Activated naive CD4-positive, alpha-beta T cell (primary cell): ENCODE data around the gene SLBP.

Experiments
- DNase-seq, 4 experiments: peaks; one replicate each; lab custom pipeline; 2025; lab: John Stamatoyannopoulos, UW

SLBP gene

DNA sequence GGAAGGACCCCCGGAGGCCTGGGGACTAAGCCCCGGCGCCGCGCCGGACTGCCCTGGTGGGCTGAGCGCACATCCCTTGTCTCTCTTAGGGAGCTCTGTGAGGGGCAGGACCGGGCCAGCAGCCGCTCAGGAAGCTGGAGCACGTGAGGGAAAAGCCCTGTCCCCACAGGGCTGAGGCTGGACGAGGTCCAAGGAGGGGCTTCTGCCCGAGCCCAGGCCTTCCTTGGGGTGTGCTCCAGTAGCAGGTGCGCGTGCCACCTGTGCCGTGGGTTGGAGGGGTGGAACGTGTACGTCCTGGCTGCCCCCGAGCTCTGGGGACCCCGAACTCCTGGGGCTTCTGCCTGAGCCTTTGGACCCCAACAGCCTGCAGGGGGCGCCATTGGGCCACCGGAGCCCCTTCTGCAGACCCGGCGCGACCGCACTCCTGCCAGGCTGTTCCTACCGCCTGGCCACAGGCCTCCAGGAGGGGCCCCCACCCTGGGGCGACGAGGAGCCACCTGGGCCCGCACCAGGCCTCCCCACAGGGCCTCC is 36.4 kb upstream of the SLBP start:
- peak; percentile 57 to 76 (median 68) for DNase-seq

- DNase-seq, result no peak
Measured at GRCh38 chr4:1747603-1747967, 35.5 kb upstream of the SLBP start.

GRCh38 chr4:1746919-1747602 is 34.9 kb upstream of the SLBP start:
- DNase-seq, result no peak

- DNase-seq, result peak; percentile 39 to 73 (median 65)
Measured at GRCh38 chr4:1746265-1746691, 34.2 kb upstream of the SLBP start.

GRCh38 chr4:1745697-1746096 is 33.6 kb upstream of the SLBP start:
- DNase-seq, result no peak

- no peak for DNase-seq
Measured at GRCh38 chr4:1745165-1745564, 33.0 kb upstream of the SLBP start.

DNA sequence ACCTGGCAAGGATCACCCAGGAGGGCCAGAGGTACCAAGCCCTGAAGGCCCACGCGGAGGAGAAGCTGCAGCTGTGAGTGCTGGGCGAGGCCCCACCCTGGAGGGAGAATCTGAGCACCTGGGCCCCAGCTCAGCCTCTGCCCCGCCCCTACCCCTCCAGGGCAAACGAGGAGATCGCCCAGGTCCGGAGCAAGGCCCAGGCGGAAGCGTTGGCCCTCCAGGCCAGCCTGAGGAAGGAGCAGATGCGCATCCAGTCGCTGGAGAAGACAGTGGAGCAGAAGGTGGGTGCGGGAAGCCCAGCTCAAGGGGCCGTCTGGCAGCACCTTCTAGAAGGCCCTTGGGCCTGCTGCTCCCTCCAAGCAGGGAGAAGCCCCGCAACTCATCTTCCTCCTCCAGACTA is 32.4 kb upstream of the SLBP start:
- no peak for DNase-seq

DNA sequence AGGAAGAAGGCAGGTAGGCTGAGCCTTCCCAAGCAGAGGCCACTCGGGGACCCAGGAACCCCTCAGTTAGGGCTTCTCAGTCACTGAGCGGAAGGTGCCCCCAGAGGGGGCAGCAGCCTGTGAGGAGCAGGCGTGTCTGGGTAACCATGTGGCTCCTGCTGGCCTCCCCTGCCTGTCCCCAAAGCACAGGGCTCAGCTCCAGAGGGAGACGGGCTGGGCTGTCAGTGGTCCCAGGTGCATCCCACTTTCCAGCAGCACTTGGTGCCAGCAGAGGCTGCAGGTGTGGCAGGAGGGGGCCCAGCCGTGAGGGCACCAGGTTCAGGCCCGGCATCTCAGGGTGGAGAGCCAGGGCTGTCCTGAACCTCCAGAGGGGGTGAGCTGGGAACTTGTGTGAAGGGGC is 31.9 kb upstream of the SLBP start:
- DNase-seq, result no peak

GRCh38 chr4:1743551-1743950 is 31.4 kb upstream of the SLBP start:
- DNase-seq, result no peak

GRCh38 chr4:1741208-1741607 is 29.1 kb upstream of the SLBP start:
- DNase-seq, result no peak

DNA sequence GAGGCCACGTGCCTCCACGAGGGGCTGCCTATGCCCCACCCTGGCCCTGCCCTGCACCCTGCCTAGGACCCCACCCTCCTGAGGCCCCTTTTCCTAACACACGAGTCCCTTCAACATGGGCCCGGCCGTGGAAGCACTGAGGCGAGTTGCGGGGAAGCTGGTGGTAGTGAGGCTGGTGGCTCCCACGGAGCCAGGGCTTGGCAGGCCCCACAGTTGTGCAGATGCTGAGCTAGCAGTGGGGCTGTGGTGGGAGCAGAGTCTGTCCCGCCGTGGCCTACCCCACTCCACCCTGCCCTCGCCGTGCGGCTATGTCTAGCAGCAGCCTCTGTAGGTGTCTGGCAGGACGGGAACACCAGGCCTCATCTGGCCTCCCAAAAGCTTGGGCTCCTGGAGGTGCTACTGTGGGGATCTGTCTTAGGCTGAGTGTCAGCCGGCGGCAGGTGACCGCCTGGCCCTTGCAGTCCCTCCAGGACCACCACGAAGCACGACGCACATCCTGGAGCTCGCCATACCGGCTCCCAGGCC is 28.0 kb upstream of the SLBP start:
- DNase-seq, result no peak

DNA sequence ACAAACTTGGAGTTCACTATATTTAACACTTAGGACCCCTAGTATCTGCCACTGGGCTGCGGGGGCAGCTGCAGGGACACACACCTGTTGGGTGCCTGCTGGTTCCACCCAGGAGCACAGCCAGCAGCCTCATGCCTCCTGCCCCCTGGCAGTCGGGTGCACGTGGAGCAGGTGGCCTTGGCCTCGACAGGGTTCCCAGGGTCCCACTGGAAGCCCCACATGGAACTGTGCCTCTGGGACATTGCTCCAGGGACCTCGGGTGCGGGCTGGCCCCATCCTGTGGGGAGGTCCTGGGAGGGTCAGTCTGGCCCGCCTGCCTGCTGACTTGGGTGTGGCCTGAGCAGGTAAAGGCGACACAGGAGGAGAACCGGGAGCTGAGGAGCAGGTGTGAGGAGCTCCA is 27.2 kb upstream of the SLBP start:
- no peak for DNase-seq

GRCh38 chr4:1738410-1738809 is 26.3 kb upstream of the SLBP start:
- no peak for DNase-seq

- no peak for DNase-seq
Measured at GRCh38 chr4:1737666-1738065, 25.5 kb upstream of the SLBP start.

GRCh38 chr4:1736812-1737211 is 24.7 kb upstream of the SLBP start:
- no peak for DNase-seq

DNA sequence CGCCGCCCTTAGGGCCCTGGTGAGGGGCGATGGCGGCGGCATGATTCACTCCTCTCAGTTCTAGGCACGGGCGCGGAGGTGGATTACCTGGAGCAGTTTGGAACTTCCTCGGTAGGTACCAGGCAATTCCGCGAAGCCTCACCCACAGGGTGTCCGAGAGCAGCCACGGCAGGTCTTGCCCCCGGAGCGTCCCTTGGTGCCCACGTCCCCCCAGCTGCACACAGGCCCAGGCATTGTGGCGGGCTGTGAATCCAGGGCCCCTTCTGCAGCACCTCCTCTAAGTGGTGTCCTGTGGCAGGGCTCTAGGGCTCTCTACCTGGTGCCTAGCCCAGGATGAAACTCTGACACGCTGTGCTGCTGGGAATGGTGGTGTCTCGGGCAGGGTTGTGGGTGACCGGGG is 23.1 kb upstream of the SLBP start:
- DNase-seq, result no peak

GRCh38 chr4:1732911-1733310 is 20.8 kb upstream of the SLBP start:
- no peak for DNase-seq

- no peak for DNase-seq
Measured at GRCh38 chr4:1731180-1731579, 19.1 kb upstream of the SLBP start.

DNA sequence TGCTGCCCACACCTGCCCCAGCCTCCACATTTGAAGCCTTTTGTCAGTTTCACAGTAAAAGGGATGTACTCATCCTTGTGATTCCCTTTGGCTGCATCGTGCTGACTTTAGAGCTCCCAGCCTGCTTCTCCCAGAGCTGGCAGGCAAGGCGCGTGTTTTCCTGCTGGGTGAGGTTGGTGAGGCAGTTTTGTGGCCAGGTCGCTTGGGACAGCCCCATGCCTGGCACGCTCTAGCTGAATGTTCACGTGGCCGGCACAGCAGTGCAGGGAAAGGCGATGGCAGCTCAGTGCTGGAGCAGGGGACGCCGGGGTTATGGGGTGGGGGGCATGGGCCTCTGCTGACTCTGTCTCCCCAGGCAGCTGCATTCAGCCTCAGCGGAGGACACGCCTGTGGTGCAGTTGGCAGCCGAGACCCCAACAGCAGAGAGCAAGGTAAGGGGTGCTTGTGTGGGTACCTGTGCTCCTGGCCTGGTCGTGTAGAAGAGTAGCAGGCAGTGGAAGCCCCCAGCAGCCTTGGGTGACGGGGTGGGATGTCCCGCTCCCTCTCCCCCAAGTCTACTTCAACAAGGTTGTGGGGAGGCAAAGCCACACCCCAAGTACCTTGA is 18.5 kb upstream of the SLBP start:
- DNase-seq, result no peak

- DNase-seq, result no peak
Measured at GRCh38 chr4:1728061-1728980, 16.2 kb upstream of the SLBP start.

- DNase-seq, result no peak
Measured at GRCh38 chr4:1727117-1728031, 15.3 kb upstream of the SLBP start.
